Stimulated activated CD4-positive, alpha-beta T cell treated with anti-CD3 and anti-CD28 coated beads, Interleukin-2, amount 100 ng/mL, for 4 hours (primary cell): ENCODE measurements around the gene SNX7.

Source experiments
- DNase-seq: peaks from one replicate; pipeline ENCODE4 v3.0.0-alpha.2; 2020; ENCODE audit warnings: low read depth

SNX7 gene, protein sequence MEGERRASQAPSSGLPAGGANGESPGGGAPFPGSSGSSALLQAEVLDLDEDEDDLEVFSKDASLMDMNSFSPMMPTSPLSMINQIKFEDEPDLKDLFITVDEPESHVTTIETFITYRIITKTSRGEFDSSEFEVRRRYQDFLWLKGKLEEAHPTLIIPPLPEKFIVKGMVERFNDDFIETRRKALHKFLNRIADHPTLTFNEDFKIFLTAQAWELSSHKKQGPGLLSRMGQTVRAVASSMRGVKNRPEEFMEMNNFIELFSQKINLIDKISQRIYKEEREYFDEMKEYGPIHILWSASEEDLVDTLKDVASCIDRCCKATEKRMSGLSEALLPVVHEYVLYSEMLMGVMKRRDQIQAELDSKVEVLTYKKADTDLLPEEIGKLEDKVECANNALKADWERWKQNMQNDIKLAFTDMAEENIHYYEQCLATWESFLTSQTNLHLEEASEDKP

DNA sequence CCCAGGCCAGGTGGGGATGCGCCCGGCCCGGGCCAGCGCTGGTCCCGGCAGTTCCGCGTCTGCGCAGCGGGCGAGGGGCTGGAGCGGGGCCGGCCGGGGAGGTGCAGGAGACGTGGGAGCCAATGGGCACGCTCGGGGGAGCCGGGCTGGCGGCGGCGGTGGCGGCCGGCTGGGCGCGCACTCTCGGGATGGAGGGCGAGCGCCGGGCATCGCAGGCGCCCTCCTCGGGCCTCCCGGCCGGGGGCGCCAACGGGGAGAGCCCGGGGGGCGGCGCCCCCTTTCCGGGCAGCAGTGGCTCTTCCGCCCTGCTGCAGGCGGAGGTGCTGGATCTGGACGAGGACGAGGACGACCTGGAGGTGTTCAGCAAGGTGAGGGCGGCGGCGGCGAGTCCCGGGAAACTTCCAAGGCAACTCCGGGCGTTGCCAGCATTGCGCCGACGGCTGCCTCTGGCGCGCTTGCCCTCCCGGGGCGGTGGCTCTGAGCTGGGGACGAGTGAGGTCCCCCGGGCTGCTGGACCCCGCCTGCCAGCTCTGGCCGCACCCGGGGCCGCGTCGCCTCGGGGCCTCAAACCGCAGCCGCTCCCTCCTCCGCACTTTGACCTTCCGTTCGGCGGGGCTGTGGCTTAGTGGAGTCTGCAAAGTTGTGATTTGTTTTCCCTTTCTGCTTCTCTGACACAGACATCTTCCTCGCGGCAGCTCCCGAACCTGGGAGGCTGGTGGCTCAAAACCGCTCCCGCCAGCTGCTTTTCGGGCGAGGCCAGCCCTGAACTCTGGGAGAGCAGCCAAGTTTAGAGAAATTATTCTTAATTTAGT lies at the start of gene SNX7:
Gene SNX7, plus strand, starts transcription at position 178 of the 812 bp plus-strand sequence. Its CDS starts 11 bp downstream, at position 189.
- DNase-seq = no peak

DNA sequence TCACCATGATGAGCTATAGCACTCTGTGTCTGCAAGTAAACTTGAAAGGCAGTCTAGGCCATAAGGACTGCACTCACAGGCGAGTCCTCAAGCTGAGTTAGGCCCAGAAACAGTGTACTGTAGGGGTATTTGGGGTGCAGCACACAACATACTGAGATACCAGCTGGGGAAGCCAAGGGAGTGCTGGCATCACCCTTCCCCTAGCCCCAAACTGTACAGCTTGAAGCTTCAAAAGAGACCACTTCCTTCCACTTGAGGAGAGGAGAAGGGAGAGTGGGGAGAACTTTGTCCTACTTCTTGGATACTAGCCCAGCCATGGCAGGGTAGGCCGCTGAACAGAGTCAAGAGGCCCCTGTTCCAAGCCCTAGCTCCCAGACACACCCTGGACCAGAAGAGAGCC lies 24.2 kb upstream of the SNX7 start:
- no peak for DNase-seq

DNA sequence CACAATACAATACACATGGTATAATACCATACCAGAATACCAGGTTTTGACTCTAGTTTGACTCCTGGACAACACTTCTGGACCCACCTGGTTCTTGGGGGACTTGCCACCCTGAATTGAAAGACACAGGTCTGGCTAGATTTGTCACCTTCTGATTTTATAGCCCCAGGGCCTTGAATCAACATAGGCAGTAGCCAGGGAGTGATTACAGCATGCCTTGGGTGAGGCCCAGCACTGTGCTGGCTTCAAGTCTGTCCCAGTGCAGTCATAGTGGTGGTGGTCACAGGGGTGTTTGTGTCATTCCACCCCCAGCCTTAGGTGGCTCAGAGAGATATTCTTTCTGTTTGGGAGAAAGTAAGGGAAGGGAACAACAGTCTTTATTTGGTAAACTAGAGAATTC lies 23.3 kb upstream of the SNX7 start:
- no peak for DNase-seq

DNA sequence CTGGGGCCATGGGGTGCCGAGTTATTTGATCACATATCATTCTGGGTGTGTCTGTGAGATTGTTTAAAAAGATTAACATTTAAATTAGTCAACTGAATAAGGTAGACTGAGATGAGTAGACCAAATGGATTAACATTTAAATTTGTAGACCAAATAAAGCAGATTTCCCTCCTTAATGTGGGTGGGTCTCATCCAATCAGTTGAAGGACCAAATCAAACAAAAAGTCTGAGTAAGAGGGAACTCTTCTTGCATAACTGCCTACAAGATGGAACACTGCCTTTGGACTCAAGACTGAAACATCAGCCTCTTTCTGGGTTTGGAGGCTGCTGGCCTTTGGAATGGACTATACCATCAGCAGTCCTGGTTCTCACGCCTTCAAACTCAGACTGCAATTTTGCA lies 17.0 kb upstream of the SNX7 start:
- no peak for DNase-seq

DNA sequence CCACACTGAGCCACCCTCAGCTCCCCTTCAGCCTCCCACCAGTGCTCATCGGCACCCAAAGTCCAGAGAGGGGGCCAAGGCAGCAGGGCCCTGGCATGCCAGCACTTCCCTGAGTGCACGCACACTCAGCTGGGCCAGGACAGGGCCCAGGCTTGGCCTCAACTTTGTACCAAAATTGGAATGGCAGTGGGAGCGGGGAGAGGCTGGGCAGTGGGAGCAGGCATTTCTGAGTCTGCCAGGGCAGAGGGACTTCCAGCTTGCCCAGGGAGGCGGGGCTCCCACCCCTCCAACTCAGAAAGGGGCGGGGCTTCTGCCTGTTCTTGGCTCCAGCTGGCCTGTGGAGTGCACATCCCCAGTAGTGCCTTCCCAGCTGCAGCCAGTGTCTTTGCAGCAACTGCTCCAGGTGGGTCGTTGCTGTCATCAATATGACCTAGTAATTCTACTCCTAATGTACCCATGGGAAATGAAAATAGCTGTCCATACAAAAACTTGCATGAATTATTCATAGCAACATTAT lies 10.3 kb upstream of the SNX7 start:
- no peak for DNase-seq

DNA sequence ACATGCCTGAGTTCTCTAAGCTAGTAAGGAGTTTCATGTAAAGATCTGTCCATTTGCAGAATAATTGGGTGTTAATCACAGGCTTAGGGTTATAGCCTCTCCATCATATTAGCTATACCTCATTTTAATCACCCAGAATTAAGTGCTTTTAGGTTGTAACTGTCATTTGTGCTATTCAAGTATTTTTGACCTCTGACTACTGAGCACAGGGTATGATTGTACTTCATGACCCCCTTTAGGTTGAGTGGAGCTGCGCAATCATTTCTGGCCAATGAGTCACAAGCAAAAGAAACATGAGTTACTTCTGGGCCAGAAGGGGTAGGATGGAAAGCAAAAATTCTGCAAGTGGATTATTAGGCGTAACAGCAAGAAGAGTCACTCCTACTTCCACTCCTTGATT lies 8.4 kb upstream of the SNX7 start:
- DNase-seq = no peak

DNA sequence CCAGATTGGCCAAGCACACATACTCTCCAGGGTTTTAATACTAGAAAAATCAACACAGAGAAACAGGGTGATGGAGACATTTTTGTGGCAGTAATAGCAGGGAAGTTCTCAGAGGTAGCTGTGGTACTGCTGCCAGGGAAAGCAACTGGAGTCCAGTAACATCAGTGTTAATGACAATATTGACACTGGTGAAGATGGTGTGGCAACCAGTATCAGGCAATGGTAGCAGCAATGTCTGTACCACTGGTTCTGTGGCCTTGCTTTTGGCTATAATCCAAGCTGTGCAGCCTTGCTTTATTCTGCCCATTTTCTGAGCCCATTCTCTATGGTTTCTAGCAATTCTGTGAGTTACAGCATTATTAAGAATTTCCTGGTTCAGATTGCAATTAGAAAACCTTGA lies 1.6 kb upstream of the SNX7 start:
- no peak for DNase-seq

GRCh38 chr1:98660940-98661543 lies 479 bp upstream of the SNX7 start:
- DNase-seq = no peak

- no peak for DNase-seq
Observed at GRCh38 chr1:98662356-98662670, 792 bp downstream of the SNX7 start.

DNA sequence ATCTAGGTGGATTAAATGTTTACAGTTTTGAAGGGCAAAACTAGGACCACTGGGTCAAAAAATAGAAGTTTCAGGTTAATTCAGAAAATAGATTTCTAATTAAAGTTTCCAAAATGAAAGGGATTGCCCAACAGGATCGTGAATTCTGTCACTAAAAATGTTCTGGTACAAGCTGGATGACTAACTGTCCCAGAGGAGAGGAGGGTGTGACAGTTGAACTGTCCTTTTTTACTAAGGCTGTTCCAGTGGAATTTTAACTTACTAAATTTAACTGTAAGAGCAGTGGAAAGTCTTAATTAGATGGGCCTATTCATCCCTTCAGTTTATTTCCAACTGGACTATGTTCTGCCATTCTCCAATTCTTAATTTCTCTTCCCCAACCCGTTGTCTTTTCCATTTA lies 7.2 kb downstream of the SNX7 start:
- DNase-seq = no peak

DNA sequence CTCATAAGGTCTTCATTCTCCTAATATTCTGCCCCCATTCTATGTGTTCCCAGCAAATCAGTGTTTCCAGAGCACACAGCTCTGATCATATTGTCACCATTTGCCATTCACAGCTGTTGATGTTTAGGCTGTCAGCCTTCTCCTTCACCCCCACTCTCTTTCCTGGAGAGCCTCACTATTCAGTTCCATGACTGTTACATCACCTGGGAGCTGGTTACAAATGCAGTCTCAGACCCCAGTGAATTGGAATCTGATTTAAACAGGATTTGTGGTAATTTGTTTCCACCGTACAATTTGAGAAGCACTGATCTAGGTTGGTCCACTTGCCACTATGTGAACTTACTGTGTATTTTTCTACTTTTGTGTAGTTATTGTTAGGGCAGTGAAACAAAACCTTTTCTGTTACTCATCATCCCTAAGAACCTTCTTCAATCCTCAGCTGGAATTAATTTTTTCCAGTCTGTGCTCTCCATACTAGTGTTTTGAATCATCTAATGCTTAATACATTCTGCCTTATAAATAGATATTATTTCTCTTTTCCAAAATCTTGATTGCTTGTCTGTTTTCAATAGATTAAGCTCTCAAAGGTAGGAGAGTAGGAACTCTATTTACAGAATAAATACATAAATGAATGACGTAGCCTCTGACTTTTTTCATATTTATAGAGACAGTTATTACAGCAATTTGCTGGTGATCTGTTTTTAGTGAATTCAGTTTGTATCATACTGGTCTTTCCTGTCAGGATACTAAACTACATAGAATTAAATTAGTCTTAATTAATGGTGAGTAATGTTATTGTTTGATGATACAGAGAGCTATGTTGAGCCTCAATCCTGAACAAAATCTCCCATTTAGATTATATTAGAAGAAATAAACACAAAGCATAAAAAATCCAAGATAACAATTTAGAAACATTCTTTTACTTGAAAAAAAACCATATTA lies 8.1 kb downstream of the SNX7 start:
- no peak for DNase-seq

GRCh38 chr1:98672189-98672588 lies 10.7 kb downstream of the SNX7 start:
- no peak for DNase-seq

DNA sequence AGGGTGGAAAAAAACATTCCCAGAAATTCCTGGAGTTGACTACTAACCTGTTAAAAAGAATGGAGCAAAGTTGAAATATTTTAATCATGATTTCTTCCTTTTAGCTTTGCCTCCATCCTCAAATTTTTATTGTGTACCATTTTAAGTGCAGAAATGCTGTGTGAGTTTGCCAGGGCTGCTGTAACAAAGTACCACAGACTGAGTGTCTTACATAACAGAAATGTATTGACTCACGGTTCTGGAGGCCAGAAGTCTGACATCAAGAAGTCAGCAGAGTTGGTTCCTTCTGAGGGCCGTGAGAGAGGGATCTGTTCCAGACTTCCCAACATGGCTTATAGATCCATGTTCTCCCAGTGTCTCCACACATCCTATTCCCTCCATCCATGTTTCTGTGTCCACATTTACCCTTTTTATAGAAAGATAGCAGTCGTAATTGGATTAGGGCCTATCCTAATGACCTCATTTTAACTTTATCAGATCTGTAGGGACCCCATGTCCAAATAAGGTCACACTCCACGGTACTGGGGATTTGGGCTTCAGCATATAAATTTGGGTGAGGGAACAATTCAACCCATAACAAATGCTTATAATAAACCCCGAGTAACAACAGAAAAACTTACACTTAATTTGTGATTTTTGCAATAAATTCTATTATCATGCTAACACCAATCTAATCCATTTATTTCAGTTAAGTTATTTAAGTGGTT lies 12.7 kb downstream of the SNX7 start:
- no peak for DNase-seq

DNA sequence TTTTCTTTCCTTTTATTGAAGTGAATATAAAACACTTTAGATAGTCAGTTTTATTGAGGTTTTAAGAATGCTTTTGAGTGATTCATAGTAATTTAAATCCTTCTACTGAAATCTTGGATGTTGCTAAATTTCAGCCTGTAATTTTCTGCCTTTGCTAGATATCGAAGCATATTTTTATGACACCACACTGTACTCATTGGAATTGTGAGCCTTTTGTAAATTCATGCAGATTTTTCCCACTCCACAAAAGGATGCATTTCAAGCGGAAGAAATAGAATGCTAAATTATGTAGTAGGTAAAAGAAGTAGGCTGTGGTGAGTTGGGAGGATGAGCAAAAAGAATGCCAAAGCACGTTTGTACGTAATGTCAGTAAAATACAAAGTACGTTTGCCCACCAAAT lies 13.8 kb downstream of the SNX7 start:
- DNase-seq = no peak

DNA sequence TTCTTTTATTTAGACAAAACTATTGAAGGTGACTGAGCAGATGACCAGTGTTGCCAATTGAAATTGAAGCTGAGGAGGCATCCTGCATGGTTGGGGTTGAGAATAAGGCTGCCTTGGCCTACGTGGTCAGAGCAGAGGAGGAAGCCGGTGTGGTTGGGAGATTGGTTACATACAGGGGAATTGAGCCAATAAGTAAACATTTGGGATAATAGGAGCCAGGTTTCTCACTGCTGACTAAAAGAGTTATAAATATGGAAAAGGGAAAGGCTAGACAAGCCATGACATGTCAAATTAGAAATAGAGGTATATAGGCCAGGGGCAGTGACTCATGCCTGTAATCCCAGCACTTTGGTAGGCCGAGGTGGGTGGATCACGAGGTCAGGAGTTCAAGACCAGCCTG lies 15.8 kb downstream of the SNX7 start:
- no peak for DNase-seq

DNA sequence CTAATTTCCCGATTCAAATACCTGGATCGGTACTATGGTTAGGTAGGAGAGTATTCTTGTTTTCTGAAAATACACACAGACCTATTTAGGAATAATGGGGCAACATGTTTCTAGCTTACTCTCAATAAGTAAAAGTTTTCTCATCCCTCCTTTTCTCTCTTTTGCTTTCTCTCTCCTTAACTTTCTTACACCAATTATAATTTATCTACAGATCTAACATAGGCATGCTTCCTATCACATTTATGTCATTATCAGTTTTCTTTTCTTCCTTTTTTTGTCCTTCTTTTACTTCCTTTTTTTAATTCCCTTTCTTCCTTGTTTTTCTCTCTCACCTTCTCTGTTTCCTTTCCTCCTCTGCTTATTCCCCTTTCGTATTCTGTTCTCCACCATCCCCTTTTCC lies 20.3 kb downstream of the SNX7 start:
- DNase-seq = no peak

DNA sequence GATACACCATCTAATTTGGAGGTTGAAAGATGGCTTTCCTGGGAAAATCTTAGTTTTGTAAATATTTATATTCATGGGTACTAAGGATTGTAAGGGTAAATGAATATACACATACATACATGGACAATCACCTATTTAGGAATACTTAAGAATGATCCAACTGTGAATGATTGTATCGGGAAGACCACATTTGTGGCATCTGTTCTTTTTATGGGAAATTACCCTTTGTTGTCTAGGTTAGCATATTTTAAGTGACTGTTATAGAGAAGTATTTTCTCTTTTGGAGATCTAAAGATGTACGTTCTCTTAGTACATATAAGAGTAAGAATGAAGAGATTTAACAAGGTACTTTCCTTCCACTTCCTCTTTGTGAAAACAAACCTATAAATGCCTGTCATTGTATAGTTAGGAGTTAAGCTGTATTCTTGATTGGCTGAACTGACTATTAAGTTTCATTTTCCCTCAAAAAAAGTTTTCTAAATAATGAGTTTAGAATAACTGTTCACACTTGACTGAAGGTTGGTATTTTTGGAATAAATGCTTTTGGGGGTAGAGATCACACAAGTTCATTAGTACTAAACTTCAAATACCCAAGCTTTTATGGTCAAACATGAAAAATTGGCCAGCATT lies 26.7 kb downstream of the SNX7 start:
- no peak for DNase-seq

DNA sequence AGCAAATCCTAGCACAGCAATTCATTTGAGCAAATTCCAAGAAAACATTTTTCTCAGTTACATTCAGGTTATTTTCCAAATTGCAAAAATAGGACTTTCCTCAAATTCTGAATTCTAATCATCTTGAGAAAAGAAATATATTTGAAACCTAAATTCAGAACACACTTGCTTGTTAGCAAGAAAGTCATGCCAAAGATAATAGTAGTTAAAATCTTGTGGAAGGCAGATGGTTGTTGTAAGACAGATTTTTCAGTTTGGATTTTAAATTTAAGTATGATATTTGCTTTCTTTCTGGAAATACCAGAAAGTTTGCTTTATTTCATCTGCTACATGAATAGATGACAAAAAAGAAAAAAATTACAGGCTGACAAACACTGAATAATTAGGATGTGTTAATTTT lies 29.1 kb downstream of the SNX7 start:
- DNase-seq = no peak

GRCh38 chr1:98692482-98692881 lies 31.0 kb downstream of the SNX7 start:
- DNase-seq = no peak

DNA sequence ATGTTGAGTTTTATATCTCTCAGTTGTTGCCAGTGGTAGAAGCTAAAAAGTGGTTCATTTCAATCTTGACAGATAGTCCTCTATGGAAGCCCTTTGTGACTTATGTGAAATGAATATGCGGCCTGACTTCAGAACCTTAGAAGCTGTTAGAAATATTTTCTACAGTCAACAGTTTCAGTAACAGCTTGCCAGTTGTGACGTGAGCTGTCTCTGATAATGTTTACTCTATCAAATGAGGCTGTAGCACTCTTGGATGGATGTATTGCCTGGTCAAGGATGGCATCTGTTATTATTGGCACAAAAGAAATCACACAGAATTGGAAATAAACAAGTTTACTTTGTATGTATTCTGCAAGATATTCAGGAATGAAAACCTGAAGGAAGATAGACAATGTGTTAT lies 31.9 kb downstream of the SNX7 start:
- DNase-seq = no peak

DNA sequence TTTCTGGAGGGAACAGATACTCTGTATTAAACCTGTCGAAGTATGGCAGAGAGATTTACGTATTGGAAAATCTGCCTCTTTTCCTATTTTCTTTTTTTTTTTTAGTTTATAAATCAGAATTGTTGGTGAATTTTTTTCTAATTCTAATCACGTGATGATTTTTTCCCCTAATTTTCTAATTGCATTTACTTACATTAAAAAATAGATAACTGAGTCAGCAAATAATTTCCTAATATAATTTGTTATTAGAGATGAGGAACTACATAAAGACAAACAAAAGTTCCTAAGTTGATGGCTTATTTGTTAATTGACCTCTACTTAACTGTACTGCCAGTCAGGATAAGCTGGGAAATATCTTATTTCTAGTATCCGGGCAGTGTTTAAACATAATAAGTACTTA lies 34.6 kb downstream of the SNX7 start:
- DNase-seq = no peak
